GM19193 (cell line): ENCODE data around the gene TNFRSF4.

ENCODE experiments used
- POLR2A ChIP-seq: IDR thresholded peaks from 4 replicates; pipeline ENCODE4 v1.6.1; 2011; ENCODE audit not compliant: insufficient read depth, insufficient read length; ENCODE audit errors: extremely low read depth

Gene TNFRSF4

GRCh38 chr1:1205769-1206375 lies 8.1 kb downstream of the TNFRSF4 start:
- no peak for TF ChIP-seq POLR2A

- no peak for TF ChIP-seq POLR2A
Measured at GRCh38 chr1:1204998-1205768, 8.8 kb downstream of the TNFRSF4 start.

GRCh38 chr1:1204425-1204920 lies 9.5 kb downstream of the TNFRSF4 start:
- TF ChIP-seq POLR2A, result no peak

GRCh38 chr1:1203561-1204424 lies 10.2 kb downstream of the TNFRSF4 start:
- no peak for TF ChIP-seq POLR2A

GRCh38 chr1:1202831-1203560 lies 11.0 kb downstream of the TNFRSF4 start:
- no peak for TF ChIP-seq POLR2A

GRCh38 chr1:1200876-1201810 lies 12.8 kb downstream of the TNFRSF4 start:
- no peak for TF ChIP-seq POLR2A

GRCh38 chr1:1199961-1200875 lies 13.7 kb downstream of the TNFRSF4 start:
- TF ChIP-seq POLR2A, result no peak

- TF ChIP-seq POLR2A, result no peak
Measured at GRCh38 chr1:1199141-1199960, 14.6 kb downstream of the TNFRSF4 start.

- TF ChIP-seq POLR2A, result no peak
Measured at GRCh38 chr1:1198423-1199140, 15.4 kb downstream of the TNFRSF4 start.

GRCh38 chr1:1197551-1198422 lies 16.2 kb downstream of the TNFRSF4 start:
- TF ChIP-seq POLR2A, result no peak

- TF ChIP-seq POLR2A, result no peak
Measured at GRCh38 chr1:1197188-1197500, 16.8 kb downstream of the TNFRSF4 start.
